ENCODE data around the gene RELT.

The RELT gene

GRCh38 chr11:73392108-73393010, 16.2 kb downstream of the RELT start:
- no peak for DNase-seq (ENCODE audit: low spot score)

GRCh38 chr11:73393011-73393380, 16.8 kb downstream of the RELT start:
- no peak for DNase-seq (ENCODE audit: low spot score)

GRCh38 chr11:73393479-73394415, 17.5 kb downstream of the RELT start:
- peak; percentile 74 for DNase-seq (ENCODE audit: low spot score)

- DNase-seq (ENCODE audit: low spot score) = no peak
Measured at GRCh38 chr11:73394416-73395296, 18.5 kb downstream of the RELT start.

DNA sequence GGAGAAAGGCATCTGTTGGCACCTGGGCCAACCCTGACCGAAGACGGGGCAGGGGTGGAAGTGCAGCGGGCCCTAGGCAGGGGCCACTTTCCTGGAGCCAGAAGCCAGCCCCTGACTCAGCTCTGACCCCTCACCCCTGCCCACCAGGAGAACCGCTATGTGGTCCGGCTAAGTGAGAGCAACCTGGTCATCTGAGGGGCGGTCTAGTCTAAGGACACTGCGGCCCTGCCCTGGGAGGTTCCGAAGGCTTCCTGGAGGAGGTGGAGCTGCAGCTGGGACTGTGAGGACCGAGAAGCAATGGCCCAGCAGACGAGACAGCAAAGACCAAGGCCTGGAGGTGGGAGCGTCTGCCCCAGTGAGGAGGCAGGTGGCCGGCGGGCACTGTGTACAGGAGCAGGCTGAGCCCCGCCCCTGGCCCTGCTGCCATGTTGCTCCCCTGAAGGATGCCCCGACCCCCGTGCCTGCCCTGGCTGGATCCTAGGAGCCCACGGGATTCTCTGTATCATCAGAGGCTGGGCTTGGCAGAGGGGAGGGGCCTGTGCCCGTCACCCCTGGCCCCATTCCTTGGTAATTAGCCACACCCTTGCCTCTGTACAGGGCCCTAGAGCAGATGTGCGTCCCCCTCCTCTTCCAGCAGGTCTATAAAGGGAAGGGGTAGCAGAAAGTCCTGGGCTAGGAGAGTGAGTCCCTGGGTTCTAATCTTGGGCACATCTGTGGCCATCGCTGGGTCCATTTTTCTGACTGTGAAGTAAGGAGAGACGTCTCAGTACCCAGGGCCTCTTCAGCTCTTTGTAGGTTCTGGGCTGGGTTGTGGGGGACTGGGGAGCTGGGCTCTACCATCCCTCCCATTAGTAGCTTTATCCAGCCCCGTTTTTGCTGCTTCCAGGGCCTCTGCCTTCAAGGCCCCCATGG, 19.4 kb downstream of the RELT start:
- no peak for DNase-seq (ENCODE audit: low spot score)

- no peak for DNase-seq (ENCODE audit: low spot score)
Measured at GRCh38 chr11:73396251-73396930, 20.2 kb downstream of the RELT start.

DNA sequence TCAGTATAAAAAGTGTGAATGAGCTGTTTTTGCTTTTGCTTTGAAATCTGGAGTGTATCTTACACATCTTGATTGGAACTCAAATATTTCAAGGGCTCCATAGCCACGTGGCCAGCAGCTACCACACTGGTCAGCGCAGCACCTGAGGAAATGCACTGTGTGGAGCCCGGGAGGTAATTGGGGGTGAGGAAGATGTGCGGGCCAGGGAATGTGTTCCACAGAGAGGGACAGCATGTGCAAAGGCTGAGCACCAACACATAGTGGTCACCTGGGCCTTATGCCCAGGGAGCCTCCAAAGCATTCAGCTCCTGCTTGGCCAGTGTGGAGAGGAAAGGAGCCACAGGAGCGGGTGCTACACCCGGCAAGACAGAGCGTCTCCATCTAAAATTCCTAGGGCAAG, 20.8 kb downstream of the RELT start:
- no peak for DNase-seq (ENCODE audit: low spot score)

DNA sequence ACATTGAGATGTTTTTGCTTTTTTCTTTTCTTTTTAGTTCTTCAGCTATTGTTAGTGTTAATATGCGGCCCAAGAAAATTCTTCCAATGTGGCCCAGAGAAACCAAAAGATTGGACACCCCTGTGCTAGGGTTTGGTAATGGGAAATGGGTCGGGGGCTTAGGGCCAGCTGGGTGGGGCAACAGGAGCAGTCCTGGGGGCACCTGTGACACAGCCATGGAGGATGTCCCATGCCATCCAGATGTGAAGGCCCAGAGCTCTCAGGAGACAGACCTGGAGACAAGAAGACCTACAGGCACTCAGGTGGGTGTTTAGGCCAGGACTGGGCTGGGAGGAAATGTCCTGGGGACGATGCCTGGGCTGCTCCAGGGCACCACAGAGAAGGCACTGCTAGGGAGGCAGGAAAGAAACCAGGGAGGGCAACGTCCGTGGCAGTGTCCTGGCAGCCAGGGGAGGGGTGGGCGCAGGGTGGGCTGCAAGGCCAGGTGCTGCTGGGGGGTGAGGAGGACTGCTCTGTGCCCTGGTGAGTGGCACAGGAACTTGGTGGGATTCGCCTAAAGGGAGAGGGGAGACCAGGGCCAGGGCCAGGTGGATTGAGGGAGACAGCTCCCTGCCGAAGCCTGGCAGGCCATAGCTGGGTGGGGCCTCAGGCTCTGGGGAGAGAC, 21.4 kb downstream of the RELT start:
- DNase-seq (ENCODE audit: low spot score) = no peak

GRCh38 chr11:73398132-73398526, 21.9 kb downstream of the RELT start:
- DNase-seq (ENCODE audit: low spot score) = no peak

DNA sequence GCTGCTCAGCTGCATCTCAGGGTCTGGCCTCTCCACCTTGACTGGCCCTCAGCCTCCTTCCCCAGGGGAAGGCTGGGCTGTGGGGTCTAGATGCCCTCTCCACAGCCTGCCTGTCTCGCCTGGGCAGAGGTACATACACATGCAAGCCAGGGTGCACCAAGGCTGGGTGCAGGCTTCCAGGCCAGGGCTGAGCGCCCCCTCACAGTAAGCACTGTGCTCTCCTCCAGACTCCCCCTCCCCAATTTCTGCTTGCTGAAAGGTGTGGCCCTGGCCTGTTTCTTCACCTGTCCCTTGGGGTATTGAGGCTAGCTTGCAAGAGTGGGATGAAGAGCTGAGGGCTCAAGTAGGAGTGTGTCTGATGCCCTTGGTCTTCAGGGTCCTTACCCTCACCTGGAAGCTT, 22.5 kb downstream of the RELT start:
- DNase-seq (ENCODE audit: low spot score) = no peak

GRCh38 chr11:73399159-73399590, 23.0 kb downstream of the RELT start:
- DNase-seq (ENCODE audit: low spot score) = no peak

- DNase-seq (ENCODE audit: low spot score) = no peak
Measured at GRCh38 chr11:73399636-73400035, 23.4 kb downstream of the RELT start.

DNA sequence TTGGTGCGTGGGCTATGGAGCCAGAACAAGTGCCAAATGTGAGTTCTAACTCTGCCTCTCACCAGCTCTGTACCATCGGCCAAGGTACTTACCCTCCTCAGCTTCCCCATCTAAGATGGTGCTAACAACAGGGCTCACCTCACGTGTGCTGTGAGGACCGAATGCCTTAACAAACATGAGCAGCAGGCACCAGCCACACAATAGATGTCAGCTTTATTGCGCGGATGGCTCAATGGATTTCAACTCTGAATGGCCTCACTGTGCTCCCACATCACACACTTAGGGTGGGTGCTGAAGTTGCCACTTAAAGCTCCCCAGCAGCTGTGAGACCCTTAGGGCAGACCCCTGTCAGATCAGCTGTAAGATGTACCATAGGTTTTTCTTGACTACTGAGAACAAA, 24.1 kb downstream of the RELT start:
- no peak for DNase-seq (ENCODE audit: low spot score)

- DNase-seq (ENCODE audit: low spot score) = no peak
Measured at GRCh38 chr11:73401217-73401923, 25.2 kb downstream of the RELT start.

- DNase-seq (ENCODE audit: low spot score) = no peak
Measured at GRCh38 chr11:73401924-73402833, 26.0 kb downstream of the RELT start.

DNA sequence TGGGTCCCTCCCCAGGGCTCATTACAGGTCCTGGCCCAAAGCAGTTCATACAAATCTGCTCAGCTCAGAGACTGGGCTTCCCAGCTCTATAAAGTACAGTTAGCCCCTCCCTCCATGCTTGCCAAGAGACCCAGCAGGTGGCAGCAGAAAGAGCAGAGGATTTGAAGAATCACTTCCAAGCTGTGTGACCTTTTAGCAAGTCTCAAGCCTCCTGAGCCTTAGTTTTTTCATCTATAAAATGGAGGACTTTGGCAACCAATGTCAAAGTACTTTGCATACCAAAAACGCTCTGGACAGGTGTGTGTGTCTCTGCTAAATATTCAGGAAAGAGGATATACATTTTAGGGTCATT, 26.6 kb downstream of the RELT start:
- peak; percentile 28 for DNase-seq (ENCODE audit: low spot score)

DNA sequence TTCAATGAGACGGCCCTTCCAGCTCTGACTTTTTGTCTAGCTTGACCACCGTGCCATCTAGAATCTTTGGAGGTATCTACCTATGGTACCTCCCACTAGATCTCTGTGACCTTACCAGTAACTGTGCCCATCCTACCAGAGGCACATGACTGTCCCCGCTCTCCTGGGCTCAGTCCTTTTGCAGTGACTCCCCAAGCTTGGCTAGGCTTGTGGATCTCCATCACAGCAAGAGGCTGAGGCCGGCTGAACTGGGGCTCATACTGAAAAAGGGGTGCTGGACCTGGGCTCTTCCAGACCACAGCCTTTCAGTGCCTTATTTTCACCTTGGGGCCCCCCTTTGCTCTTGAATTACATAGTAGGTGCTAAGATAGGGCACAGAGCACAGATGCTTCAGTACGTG, 27.3 kb downstream of the RELT start:
- DNase-seq (ENCODE audit: low spot score) = no peak

DNA sequence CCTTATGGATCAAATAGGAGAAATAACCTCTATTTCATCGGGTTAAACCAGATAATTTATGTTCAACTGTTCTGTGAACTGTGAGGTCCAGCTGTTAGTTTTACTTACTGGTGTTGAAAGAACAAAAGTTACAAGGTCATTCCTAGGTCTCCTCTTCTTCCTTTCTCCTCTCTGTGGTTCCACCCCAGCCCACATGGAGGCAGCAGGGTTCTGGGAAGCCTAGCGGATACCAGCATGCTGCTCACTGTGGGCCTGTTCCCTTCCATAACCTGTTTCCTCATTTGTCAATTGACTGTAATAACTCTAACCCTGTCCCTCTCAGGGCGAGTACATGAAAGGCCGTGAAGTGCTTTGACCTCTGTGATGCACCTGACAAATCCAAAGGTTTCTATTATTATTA, 27.8 kb downstream of the RELT start:
- DNase-seq (ENCODE audit: low spot score) = peak; percentile 53
